ENCODE results near the gene IZUMO1. TPM values are rescaled to one million over a fixed set of nuclear protein-coding genes. Genes with fewer than 3 reads are reported as not detected.
"Not testable (repeated sequence)": the region's sequence is repeated elsewhere in the genome, so short reads cannot be mapped to it uniquely, and the experiment has no call there.

IZUMO1 gene
- 0.28 and 0.33 TPM in 2 replicates for total RNA-seq

GRCh38 chr19:48746738-48747575 lies at the start of gene IZUMO1:
IZUMO1 (minus strand) TSS chr19:48746909; CDS start chr19:48745859, 1,050 bp downstream.
- peak; percentile 84 for DNase-seq (ENCODE audit: low read depth, low spot score)

- no peak for DNase-seq (ENCODE audit: low read depth, low spot score)
Observed at GRCh38 chr19:48795685-48796070, 49.0 kb upstream of the IZUMO1 start.

- DNase-seq (ENCODE audit: low read depth, low spot score) = peak; percentile 83
Observed at GRCh38 chr19:48795055-48795684, 48.5 kb upstream of the IZUMO1 start.

- DNase-seq (ENCODE audit: low read depth, low spot score) = no peak
Observed at GRCh38 chr19:48794291-48794690, 47.6 kb upstream of the IZUMO1 start.

- DNase-seq (ENCODE audit: low read depth, low spot score) = no peak
Observed at GRCh38 chr19:48793271-48793670, 46.6 kb upstream of the IZUMO1 start.

- DNase-seq (ENCODE audit: low read depth, low spot score) = not testable (repeated sequence)
Observed at GRCh38 chr19:48787331-48787730, 40.6 kb upstream of the IZUMO1 start.

- not testable (repeated sequence) for DNase-seq (ENCODE audit: low read depth, low spot score)
Observed at GRCh38 chr19:48786422-48786821, 39.7 kb upstream of the IZUMO1 start.

GRCh38 chr19:48784527-48784926 lies 37.8 kb upstream of the IZUMO1 start:
- no peak for DNase-seq (ENCODE audit: low read depth, low spot score)

GRCh38 chr19:48780631-48781391 lies 34.1 kb upstream of the IZUMO1 start:
- no peak for DNase-seq (ENCODE audit: low read depth, low spot score)

GRCh38 chr19:48779636-48780035 lies 32.9 kb upstream of the IZUMO1 start:
- DNase-seq (ENCODE audit: low read depth, low spot score) = no peak

- no peak for DNase-seq (ENCODE audit: low read depth, low spot score)
Observed at GRCh38 chr19:48777720-48778119, 31.0 kb upstream of the IZUMO1 start.

- no peak for DNase-seq (ENCODE audit: low read depth, low spot score)
Observed at GRCh38 chr19:48777139-48777538, 30.4 kb upstream of the IZUMO1 start.

- DNase-seq (ENCODE audit: low read depth, low spot score) = no peak
Observed at GRCh38 chr19:48772503-48772953, 25.8 kb upstream of the IZUMO1 start.

- DNase-seq (ENCODE audit: low read depth, low spot score) = no peak
Observed at GRCh38 chr19:48770734-48771472, 24.2 kb upstream of the IZUMO1 start.

GRCh38 chr19:48770266-48770665 lies 23.6 kb upstream of the IZUMO1 start:
- DNase-seq (ENCODE audit: low read depth, low spot score) = no peak

- DNase-seq (ENCODE audit: low read depth, low spot score) = no peak
Observed at GRCh38 chr19:48768994-48769713, 22.4 kb upstream of the IZUMO1 start.

- not testable (repeated sequence) for DNase-seq (ENCODE audit: low read depth, low spot score)
Observed at GRCh38 chr19:48768171-48768753, 21.6 kb upstream of the IZUMO1 start.

- DNase-seq (ENCODE audit: low read depth, low spot score) = not testable (repeated sequence)
Observed at GRCh38 chr19:48765816-48766215, 19.1 kb upstream of the IZUMO1 start.

- no peak for DNase-seq (ENCODE audit: low read depth, low spot score)
Observed at GRCh38 chr19:48760504-48761205, 13.9 kb upstream of the IZUMO1 start.

- no peak for DNase-seq (ENCODE audit: low read depth, low spot score)
Observed at GRCh38 chr19:48757741-48758144, 11.0 kb upstream of the IZUMO1 start.
